H9 (cell line): ENCODE results near the gene LACRT. TPM values are rescaled to one million over a fixed set of nuclear protein-coding genes. Genes with fewer than 3 reads are reported as not detected.

ENCODE experiments used
- DNase-seq: peaks from one replicate; pipeline ENCODE4 v3.0.0-alpha.2; 2017
- H2AFZ ChIP-seq: one replicate; pipeline ENCODE4 v1.6.1; 2013; ENCODE audit warnings: mild to moderate bottlenecking, low read length, control low read depth, moderate library complexity
- H2AK5ac ChIP-seq: 2 replicates; pipeline ENCODE4 v1.6.1; 2013; ENCODE audit warnings: low read length, control low read depth, mixed read lengths; ENCODE audit not compliant: insufficient read length
- H2BK120ac ChIP-seq: one replicate; pipeline ENCODE4 v1.6.1; 2013; ENCODE audit warnings: low read depth, mild to moderate bottlenecking, low read length, control low read depth, inconsistent platforms; ENCODE audit not compliant: poor library complexity, severe bottlenecking
- H2BK12ac ChIP-seq: 2 replicates; pipeline ENCODE4 v1.6.1; 2013; ENCODE audit warnings: low read length, control low read depth, mixed read lengths, low read depth; ENCODE audit not compliant: insufficient read length
- H2BK15ac ChIP-seq: 2 replicates; pipeline ENCODE4 v1.6.1; 2013; ENCODE audit warnings: low read depth, low read length, control low read depth
- H2BK20ac ChIP-seq: one replicate; pipeline ENCODE4 v1.6.1; 2013; ENCODE audit warnings: low read depth, mild to moderate bottlenecking, low read length, control low read depth, inconsistent platforms; ENCODE audit not compliant: poor library complexity, severe bottlenecking
- H2BK5ac ChIP-seq: 2 replicates; pipeline ENCODE4 v1.6.1; 2013; ENCODE audit warnings: low read length, control low read depth, mixed read lengths; ENCODE audit not compliant: insufficient read length
- H3K14ac ChIP-seq: 2 replicates; pipeline ENCODE4 v1.6.1; 2013; ENCODE audit warnings: low read length, control low read depth; ENCODE audit not compliant: insufficient read depth
- H3K18ac ChIP-seq: 2 replicates; pipeline ENCODE4 v1.6.1; 2013; ENCODE audit warnings: low read depth, mild to moderate bottlenecking, mixed read lengths, low read length, control low read depth; ENCODE audit not compliant: insufficient read length
- H3K23ac ChIP-seq: 2 replicates; pipeline ENCODE4 v1.6.1; 2013; ENCODE audit warnings: low read length, control low read depth, mixed read lengths, low read depth; ENCODE audit not compliant: insufficient read length
- H3K23me2 ChIP-seq: 2 replicates; pipeline ENCODE4 v1.6.1; 2013; ENCODE audit warnings: low read depth, mild to moderate bottlenecking, mixed read lengths, low read length, control low read depth; ENCODE audit not compliant: insufficient read length, poor library complexity, severe bottlenecking
- H3K27ac ChIP-seq: 2 replicates; pipeline ENCODE4 v1.5.1; 2013; ENCODE audit warnings: low read length, control low read depth, mixed read lengths, low read depth; ENCODE audit not compliant: insufficient read length
- H3K27me3 ChIP-seq: 2 replicates; pipeline ENCODE4 v1.6.1; 2013; ENCODE audit warnings: low read length, control low read depth, inconsistent platforms; ENCODE audit not compliant: insufficient read depth
- H3K4ac ChIP-seq: 2 replicates; pipeline ENCODE4 v1.6.1; 2013; ENCODE audit warnings: low read depth, mild to moderate bottlenecking, control low read depth, inconsistent platforms, low read length, moderate library complexity
- H3K4me1 ChIP-seq: 2 replicates; pipeline ENCODE4 v1.6.1; 2013; ENCODE audit warnings: low read length, control low read depth, inconsistent platforms; ENCODE audit not compliant: insufficient read depth
- H3K4me2 ChIP-seq: 2 replicates; pipeline ENCODE4 v1.6.1; 2013; ENCODE audit warnings: low read length, control low read depth, mixed read lengths; ENCODE audit not compliant: insufficient read length, insufficient read depth
- H3K56ac ChIP-seq: 2 replicates; pipeline ENCODE4 v1.6.1; 2013; ENCODE audit warnings: low read depth, mild to moderate bottlenecking, mixed read lengths, low read length, control low read depth; ENCODE audit not compliant: insufficient read length
- H3K79me1 ChIP-seq: 2 replicates; pipeline ENCODE4 v1.6.1; 2013; ENCODE audit warnings: low read depth, mild to moderate bottlenecking, moderate library complexity, low read length, control low read depth, inconsistent platforms; ENCODE audit not compliant: insufficient read depth, poor library complexity, severe bottlenecking
- H3K79me2 ChIP-seq: 2 replicates; pipeline ENCODE4 v1.6.1; 2013; ENCODE audit warnings: low read length, control low read depth, inconsistent platforms; ENCODE audit not compliant: insufficient read depth
- H3K9ac ChIP-seq: 2 replicates; pipeline ENCODE4 v1.6.1; 2013; ENCODE audit warnings: low read length, control low read depth, mixed read lengths; ENCODE audit not compliant: insufficient read length; ENCODE audit errors: extremely low read depth
- H3K9me3 ChIP-seq: one replicate; pipeline ENCODE4 v1.6.1; 2013; ENCODE audit warnings: low read depth, low read length, inconsistent platforms; ENCODE audit not compliant: control insufficient read depth
- H3T11ph ChIP-seq: one replicate; pipeline ENCODE4 v1.6.1; 2013; ENCODE audit warnings: mild to moderate bottlenecking, low read length, control low read depth, inconsistent platforms
- H4K20me1 ChIP-seq: one replicate; pipeline ENCODE4 v1.6.1; 2013; ENCODE audit not compliant: control insufficient read depth, insufficient read length, insufficient read depth
- H4K5ac ChIP-seq: 2 replicates; pipeline ENCODE4 v1.6.1; 2013; ENCODE audit warnings: low read depth, mild to moderate bottlenecking, mixed read lengths, low read length, control low read depth; ENCODE audit not compliant: insufficient read length
- H4K8ac ChIP-seq: replicated peaks from 2 replicates; pipeline ENCODE4 v1.6.1; 2013; ENCODE audit warnings: low read length, control low read depth, mixed read lengths, low read depth; ENCODE audit not compliant: insufficient read length
- H4K91ac ChIP-seq: 2 replicates; pipeline ENCODE4 v1.6.1; 2013; ENCODE audit warnings: low read depth, mild to moderate bottlenecking, moderate library complexity, mixed read lengths, low read length, control low read depth; ENCODE audit not compliant: insufficient read length
- H3K27ac Mint-ChIP-seq, 3 experiments: 2 replicates in 2 of 3; 3 replicates in 1 of 3; pipeline ENCODE4 v1.8.0; 2020 to 2021; ENCODE audit warnings: mixed read lengths in 3 of 3, mild to moderate bottlenecking in 1 of 3, moderate library complexity in 1 of 3
- H3K27me3 Mint-ChIP-seq: 2 replicates; pipeline ENCODE4 v1.8.0; 2021; ENCODE audit warnings: low read depth, mild to moderate bottlenecking, moderate library complexity, mixed read lengths
- H3K36me3 Mint-ChIP-seq, 3 experiments: 2 replicates in 2 of 3; 3 replicates in 1 of 3; pipeline ENCODE4 v1.8.0; 2020 to 2021; ENCODE audit warnings: low read depth in 3 of 3, mixed read lengths in 3 of 3; ENCODE audit not compliant: insufficient read depth in 1 of 3
- H3K4me1 Mint-ChIP-seq, 2 experiments: 2 replicates each; pipeline ENCODE4 v1.8.0; 2020; ENCODE audit warnings: mixed read lengths in 2 of 2
- H3K4me3 Mint-ChIP-seq, 2 experiments: 2 replicates in 1 of 2; 3 replicates in 1 of 2; pipeline ENCODE4 v1.8.0; 2020 to 2021; ENCODE audit warnings: mild to moderate bottlenecking in 2 of 2, mixed read lengths in 2 of 2, moderate library complexity in 1 of 2
- H3K9me3 Mint-ChIP-seq, 2 experiments: 2 replicates in 1 of 2; 3 replicates in 1 of 2; pipeline ENCODE4 v1.8.0; 2020; ENCODE audit warnings: mild to moderate bottlenecking in 2 of 2, mixed read lengths in 2 of 2, moderate library complexity in 1 of 2
- WGBS: extraction: QIAGEN DNeasy Blood & Tissue Kit; methylation state at CpG from one replicate; pipeline ENCODE4 v1.1.7; 2013; ENCODE audit warnings: missing lambda C conversion rate, low lambda C conversion rate, mixed read lengths; ENCODE audit not compliant: insufficient read length; ENCODE audit errors: extremely low coverage; 5-methylcytosine and 5-hydroxymethylcytosine counted together
- total RNA-seq: library from RNA; stranded (reverse); gene quantifications from 2 replicates; pipeline ENCODE4 v1.2.1, GENCODE V29; 2021
- TF ChIP-seq, protein P1 (sequence below): fragments of 200-600 bp; sonication (generic); conservative IDR thresholded peaks from 3 replicates; pipeline ENCODE4 v1.8.0; 2021; ENCODE audit warnings: antibody characterized with exemption, mild to moderate bottlenecking

LACRT gene
- total RNA-seq, 1 experiment from 2014 or later, result not detected

DNA sequence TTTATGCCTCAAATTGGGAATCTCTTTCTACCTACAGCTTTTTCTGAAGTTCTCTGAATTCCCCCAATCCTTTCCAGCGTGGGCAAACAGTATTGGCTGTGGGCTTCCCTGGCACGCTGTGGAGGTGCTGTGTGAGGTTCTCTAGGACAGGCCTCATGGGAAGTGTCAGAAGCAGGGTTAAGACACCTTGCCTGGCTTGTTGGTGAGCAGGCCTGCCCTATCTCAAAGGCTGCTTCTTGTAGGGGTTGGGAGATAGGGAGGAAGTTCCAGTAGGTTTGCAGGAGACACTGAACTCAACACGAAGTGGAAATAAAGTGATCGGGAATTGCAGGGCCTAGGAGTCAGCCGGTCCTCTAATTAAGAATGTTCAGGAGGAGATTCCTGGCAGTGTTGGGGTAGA, 43.4 kb upstream of the LACRT start:
- TF ChIP-seq, protein P1, sequence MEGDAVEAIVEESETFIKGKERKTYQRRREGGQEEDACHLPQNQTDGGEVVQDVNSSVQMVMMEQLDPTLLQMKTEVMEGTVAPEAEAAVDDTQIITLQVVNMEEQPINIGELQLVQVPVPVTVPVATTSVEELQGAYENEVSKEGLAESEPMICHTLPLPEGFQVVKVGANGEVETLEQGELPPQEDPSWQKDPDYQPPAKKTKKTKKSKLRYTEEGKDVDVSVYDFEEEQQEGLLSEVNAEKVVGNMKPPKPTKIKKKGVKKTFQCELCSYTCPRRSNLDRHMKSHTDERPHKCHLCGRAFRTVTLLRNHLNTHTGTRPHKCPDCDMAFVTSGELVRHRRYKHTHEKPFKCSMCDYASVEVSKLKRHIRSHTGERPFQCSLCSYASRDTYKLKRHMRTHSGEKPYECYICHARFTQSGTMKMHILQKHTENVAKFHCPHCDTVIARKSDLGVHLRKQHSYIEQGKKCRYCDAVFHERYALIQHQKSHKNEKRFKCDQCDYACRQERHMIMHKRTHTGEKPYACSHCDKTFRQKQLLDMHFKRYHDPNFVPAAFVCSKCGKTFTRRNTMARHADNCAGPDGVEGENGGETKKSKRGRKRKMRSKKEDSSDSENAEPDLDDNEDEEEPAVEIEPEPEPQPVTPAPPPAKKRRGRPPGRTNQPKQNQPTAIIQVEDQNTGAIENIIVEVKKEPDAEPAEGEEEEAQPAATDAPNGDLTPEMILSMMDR, result no peak
- Histone ChIP-seq H3K18ac (no peak overlapping the region), H4K20me1 (no peaks in the 10 kb centered on the region), H4K8ac (no peak overlapping the region), H2BK20ac (no peak overlapping the region), H3K14ac (peak overlapping the region; percentile 37; the same call in 1 of the 2 replicates), H3K27ac (no peak overlapping the region), H4K91ac (no peak overlapping the region), H3K79me2 (no peaks in the 10 kb centered on the region), H2BK120ac (no peak overlapping the region), H3K27me3 (no peaks in the 10 kb centered on the region), H2BK15ac (no peak overlapping the region), H3K79me1 (no peaks in the 10 kb centered on the region), H3K23me2 (no peaks in the 10 kb centered on the region), H2BK5ac (no peak overlapping the region), H3K23ac (no peak overlapping the region), H3K9me3 (no peaks in the 10 kb centered on the region), H3K4ac (no peak overlapping the region), H3T11ph (no peak overlapping the region), H2AK5ac (no peak overlapping the region), H3K4me1 (peaks cover 14% of the 10 kb centered on the region; the same call in 1 of the 2 replicates), H3K9ac (no peak overlapping the region), H3K56ac (no peak overlapping the region), H2BK12ac (no peak overlapping the region), H3K4me2 (no peak overlapping the region), H4K5ac (no peak overlapping the region), H2AFZ (no peak overlapping the region)
- WGBS, result no CpG with 5 or more reads among the region's 5 CpGs
- no peak for DNase-seq
- H3K27ac Mint-ChIP-seq, result peak overlapping the region in 2 of 3 experiments; percentile 18 to 20; a peak in 2 of 7 replicates
- H3K27me3 Mint-ChIP-seq, result peaks cover 1% of the 10 kb centered on the region
- H3K36me3 Mint-ChIP-seq, result 0 out of 7 replicates have a peak, but pooled peaks cover 0 to 1% (median 0%) of the 10 kb centered on the region in 3 experiments
- no peaks in the 10 kb centered on the region; a peak in 1 of 5 replicates for H3K9me3 Mint-ChIP-seq
- H3K4me1 Mint-ChIP-seq, result peaks cover 48 to 53% of the 10 kb centered on the region in 2 experiments
- no peak overlapping the region for H3K4me3 Mint-ChIP-seq
